ENCODE data around the gene CLIC4.

- no peak for TF ChIP-seq CTCF (IDR thresholded peaks at IDR 0.05)
- TF ChIP-seq POLR2A (IDR thresholded peaks at IDR 0.05): no peak
- TF ChIP-seq POLR2AphosphoS5 (IDR thresholded peaks at IDR 0.05): peak; percentile 44
These were observed 25.1 kb upstream of the CLIC4 start for GRCh38 chr1:24720152-24720551.
